GM21367 (cell line): ENCODE results near the gene ANKRD55.
"Not testable (repeated sequence)": the region's sequence is repeated elsewhere in the genome, so short reads cannot be mapped to it uniquely, and the experiment has no call there.

Experiments
- ATAC-seq: cut with Tn5 transposase; IDR thresholded peaks from one replicate; pipeline ENCODE4 v1.9.1; 2021; ENCODE audit not compliant: unreplicated experiment

ANKRD55 gene

DNA sequence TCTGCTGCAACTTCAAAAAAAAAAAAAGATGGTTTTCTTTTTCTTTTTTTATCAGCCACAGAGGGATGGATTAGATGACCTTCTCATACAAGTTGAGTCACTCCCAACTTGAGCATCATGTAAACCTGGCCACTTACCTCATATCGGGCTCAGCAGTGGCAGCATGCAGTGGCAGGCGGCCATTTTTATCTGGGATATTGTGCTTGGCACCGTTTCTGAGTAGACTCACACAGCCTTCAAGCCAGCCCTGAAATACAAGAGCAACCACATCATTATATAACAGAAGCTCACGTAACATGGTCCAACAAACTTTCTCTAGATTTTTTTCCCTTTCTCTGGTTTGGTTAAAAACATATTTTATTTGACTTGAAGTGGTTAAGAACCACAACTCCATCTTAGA is 62.6 kb downstream of the ANKRD55 start:
- ATAC-seq = no peak

DNA sequence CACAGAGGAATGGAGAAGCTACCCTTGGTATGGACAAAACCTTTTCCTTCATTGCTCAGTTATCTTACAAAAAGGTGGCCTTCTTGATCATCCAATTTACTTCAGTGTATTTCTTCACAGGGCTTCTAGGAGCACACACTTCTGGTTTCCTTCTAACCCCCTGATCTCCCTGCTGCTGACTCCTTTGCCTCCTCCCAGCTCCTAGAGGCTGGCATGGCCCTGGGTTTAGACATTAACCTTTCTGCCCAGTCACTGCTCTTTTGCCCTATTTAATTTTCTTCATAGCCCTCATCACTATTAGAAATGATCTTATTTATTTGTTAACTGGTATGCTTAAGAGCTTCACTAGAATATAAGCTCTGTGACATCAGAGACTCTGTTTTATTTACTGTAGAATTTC is 63.2 kb downstream of the ANKRD55 start:
- no peak for ATAC-seq

DNA sequence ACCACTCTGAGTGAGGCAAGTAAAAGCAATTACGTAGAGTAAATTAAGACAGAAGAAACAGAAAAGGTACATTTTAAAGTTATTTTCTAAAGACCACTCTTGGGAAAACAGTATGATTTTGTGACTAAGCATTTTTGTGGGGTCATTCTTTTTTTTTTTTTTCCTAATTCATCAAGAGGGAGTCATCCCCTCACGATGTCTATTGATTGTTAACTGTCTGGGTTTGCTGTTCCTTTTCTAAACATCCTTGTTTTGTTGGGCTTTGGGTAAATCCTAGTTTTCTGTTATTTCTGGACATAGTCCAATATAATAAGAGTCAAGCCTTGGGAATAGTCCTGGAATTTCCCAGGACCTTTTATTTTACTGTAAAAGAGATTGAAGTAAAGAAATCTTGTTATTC is 63.8 kb downstream of the ANKRD55 start:
- ATAC-seq = no peak

DNA sequence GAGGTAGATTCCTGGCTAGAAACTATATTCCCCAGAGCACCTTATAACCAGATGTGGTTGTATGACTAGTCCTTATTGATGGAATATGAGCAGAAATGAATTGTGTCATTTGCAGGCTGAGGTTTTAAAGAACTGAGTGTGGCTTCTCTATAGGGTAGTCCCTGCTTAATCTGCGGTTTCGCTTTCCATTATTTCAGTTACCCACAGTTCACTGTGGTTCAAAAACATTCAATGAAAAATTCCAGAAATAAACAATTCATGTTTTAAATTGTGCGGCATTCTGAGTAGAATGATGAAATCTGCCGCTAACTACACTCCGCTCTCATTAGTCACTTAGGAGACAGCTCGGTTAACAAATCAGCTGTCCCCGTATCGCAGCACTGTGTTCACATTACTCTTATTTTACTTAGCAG is 65.1 kb downstream of the ANKRD55 start:
- ATAC-seq = no peak

DNA sequence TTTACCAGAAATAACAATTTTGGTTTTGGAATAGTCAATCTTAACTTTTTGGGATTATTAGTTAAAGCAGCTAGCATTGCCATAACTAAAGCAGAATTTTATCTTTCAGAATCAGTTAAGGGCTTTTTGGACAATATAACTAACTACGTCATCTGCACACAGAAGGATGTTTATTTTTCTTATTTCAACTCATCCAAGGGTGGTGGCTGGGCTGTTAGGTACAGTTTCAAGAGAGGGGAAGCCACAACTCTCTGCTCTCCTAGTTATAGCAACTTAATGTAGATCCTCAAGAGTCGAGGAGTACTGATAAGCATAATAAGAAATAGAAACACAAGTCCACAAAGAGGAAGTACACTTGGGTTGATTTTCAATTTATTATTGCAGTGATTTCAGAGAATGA is 65.6 kb downstream of the ANKRD55 start:
- no peak for ATAC-seq

DNA sequence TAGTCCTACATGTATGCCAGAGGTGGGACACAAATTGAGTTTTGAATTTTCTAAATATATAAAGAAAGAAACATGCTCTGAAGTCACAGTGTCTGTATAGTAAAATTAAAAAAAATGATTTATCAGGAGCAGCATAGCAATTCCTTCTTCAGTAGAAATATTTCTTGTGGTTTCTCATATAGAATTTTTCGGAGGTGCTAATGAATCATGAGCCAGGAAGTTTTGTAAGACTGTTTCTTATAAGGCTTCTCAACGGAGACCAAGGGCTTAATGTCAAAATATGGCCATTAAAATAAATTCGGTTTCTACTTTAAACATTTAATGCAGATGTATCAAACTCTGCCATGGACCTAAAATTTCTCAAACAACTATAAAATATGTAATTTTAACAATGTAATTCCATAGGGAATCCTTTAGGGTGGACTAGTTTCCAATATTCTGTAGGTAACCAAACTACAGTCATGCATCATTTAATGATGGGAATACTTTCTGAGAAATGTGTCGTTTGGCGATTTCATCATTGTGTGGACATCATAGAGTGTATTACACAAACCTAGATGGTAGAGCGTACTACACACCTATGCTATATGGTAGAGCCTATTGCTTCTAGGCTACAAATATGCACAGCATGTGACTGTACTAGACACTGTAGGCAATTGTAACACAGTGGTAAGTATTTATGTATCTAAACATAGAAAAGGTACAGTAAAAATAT is 66.3 kb downstream of the ANKRD55 start:
- ATAC-seq = no peak

DNA sequence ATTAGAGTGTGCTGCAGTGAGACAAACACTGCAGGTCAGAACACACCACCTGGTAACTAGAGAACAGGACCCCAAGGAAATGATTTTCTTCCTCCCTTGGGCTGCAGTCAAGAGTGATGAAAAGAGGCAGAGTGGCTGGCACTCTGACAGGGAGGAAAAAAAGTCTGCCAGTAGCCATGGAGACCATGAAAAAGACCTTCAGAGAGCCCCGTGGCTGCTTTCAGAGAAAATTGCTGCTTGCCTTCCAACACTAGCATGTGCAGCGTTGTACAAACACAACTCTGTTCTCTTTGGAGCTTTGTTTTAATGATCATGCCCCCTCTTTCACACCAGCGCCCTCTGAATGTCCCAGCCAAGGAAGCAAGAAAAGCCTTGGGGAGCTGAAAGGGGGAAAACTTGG is 68.8 kb downstream of the ANKRD55 start:
- no peak for ATAC-seq

DNA sequence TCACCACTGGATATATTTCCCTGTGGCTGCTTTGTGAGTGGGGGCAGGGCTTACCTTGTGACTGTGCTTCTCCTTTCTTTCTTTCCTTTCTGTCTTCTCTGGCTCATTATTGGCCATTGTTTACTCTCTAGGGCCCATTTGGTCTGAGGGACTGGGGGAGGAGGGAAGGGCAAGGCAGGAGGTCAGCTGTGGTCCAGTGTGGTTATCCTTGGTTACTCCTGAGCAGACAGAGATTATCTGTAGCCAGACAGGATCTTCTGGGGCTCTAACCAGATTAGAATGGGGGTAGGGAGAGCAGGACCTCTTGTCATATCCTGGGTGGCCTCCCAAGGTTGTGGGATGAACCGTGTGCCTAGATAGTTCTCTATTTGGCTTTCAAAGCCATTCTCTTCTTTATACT is 71.2 kb downstream of the ANKRD55 start:
- ATAC-seq = no peak

DNA sequence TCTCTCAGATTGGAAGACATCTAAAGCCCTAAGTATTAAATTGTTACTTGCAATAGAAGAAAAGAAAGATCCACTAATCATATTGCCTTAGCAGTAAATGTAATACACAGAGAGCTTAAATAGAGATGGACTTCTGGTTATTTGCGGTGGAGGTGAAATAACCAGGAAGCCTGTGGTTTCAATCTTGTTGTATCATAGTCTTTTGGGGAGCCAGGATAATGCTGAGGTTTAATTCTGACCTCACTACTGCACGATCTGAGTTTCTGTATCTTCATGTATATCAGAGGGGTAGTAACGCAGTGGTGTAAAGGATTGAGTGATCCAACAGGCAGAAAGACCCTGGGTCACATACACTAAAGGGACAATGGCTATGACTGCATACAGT is 71.7 kb downstream of the ANKRD55 start:
- ATAC-seq = no peak

DNA sequence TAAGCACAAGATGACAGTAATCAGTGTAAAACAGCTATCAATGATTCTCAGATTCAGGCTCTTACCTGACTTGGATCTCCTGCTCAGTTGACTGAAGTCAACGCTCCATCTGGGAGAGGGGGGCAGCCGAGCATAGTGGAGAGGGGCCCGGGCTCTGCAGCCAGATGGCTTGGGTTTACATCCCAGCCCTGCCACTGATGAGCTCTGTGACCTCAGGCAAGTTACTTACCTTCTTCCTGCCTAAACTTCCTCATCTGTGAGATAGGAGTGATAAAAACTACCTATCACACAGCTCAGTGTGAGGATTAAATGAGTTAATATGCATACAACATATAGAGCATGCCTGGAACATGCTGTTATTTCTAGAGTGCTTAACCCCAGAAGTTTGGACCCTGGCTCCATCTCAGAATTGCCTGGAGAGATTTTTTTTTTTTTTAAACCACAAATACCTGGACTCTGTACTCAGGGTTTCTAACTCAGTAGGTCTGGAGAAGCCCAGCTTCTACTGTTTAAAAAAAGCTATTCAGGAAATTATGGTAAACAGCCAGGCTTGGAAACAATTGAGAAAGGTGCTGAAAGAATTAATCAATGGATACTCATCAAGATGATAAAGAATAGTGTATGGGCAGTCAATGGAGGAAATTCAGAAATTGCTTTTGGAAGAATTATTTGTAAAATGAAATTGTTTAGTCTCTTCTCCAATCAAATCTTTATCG is 72.2 kb downstream of the ANKRD55 start:
- ATAC-seq = no peak

DNA sequence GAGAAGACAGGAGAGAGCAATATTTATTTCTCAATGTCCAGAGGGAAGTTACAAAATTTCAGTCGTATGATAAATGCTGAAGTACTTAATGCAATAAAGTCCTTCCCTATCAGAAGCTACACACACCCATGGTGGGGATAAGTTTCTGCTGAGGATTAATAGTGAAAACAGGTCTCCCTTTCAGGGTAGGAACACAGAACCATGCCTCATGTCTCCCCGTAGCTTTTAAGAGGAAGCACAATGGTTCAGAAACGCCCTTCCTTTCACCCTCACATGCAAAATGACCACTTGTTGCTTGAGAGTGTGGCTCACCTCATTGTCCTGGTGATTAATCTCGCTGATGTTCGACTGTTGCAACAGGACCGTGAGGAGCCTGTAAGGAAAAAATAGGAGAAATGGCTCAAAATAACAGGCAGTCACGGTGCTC is 73.6 kb downstream of the ANKRD55 start:
- no peak for ATAC-seq

DNA sequence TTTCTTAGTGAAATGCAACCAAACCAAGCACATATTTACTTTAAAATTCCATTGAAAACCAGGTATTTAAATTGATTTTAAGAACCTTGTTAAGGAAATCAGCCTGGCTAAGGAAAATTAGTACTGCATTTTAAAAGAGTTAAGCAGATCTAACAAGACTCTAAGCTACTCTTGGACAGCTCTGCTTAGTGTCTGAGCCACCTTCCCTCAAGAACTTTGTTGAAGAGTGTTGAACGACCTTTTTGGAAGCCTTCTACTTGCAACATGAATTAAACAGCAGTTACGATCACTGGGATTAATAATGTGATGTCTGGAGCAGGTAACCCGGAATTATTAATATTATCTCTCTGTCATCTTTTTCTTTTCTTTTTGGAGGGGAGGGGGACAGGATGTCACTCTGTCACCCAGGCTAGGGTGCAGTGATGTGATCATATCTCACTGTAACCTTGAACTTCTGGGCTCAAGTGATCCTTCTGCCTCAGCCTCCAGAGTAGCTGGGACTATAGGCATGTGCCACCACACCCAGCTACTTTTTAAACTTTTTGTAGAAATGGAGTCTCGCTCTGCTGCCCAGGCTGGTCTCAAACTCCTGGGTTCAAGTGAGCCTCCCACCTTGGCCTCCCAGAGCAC is 74.7 kb downstream of the ANKRD55 start:
- ATAC-seq = no peak

DNA sequence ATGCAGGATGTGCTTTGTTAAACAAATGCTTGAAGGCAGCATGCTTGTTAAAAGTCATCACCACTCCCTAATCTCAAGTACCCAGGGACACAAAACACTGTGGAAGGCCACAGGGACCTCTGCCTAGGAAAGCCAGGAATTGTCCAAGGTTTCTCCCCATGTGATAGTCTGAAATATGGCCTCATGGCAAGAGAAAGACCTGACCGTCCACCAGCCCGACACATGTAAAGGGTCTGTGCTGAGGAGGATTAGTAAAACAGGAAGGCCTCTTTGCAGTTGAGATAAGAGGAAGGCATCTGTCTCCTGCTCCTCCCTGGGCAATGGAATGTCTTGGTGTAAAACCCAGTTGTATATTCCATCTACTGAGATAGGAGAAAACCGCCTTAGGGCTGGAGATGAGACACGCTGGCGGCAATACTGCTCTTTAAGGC is 75.9 kb downstream of the ANKRD55 start:
- not testable (repeated sequence) for ATAC-seq

DNA sequence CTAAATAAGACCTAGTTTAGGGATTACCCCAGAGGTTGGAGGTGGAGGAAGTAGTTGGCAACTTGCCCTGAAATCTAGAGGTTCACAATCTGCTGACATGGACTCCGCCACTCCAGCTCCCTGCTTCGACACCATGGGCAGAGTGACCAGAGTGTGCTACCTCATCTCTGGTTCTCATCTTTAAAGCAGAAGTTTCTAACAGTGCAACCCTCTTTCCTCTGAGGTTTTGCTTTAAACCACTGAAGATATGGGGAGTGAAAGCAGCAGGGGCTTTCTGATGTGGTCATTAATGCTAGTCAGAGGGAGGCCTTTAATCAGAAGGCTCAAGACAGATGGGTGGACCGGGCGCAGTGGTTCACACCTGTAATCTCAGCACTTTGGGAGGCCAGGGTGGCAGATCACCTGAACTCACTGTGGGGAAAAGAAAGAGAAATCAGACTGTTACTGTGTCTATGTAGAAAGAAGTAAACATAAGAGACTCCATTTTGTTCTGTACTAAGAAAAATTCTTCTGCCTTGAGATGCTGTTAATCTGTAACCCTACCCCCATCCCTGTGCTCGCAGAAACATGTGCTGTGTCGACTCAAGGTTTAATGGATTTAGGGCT is 76.4 kb downstream of the ANKRD55 start:
- ATAC-seq = peak; percentile 48

DNA sequence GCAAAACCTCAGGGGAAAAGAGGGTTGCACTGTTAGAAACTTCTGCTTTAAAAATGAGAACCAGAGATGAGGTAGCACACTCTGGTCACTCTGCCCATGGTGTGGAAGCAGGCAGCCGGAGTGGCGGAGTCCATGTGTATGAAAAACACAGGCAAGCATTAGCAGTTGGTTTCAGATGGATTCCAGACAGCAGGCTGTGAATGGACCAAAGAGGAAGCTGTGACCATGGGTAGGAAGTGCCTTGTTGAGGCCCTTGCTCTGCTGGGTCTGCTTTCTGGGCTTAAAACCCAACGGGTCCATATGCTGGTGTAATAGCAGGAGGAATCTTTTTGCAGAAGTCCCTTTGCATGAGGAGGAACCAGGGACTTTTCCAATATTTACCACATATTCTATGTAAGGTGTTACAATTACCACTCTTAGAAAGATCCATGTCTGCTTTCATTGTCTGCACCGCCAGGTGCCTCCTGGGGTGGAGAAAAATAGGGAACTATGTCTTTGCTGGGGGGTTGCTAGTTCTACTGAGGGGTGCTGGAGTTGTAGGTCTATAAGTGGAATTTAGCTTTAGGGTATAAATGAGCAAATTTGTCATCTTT is 77.0 kb downstream of the ANKRD55 start:
- no peak for ATAC-seq

DNA sequence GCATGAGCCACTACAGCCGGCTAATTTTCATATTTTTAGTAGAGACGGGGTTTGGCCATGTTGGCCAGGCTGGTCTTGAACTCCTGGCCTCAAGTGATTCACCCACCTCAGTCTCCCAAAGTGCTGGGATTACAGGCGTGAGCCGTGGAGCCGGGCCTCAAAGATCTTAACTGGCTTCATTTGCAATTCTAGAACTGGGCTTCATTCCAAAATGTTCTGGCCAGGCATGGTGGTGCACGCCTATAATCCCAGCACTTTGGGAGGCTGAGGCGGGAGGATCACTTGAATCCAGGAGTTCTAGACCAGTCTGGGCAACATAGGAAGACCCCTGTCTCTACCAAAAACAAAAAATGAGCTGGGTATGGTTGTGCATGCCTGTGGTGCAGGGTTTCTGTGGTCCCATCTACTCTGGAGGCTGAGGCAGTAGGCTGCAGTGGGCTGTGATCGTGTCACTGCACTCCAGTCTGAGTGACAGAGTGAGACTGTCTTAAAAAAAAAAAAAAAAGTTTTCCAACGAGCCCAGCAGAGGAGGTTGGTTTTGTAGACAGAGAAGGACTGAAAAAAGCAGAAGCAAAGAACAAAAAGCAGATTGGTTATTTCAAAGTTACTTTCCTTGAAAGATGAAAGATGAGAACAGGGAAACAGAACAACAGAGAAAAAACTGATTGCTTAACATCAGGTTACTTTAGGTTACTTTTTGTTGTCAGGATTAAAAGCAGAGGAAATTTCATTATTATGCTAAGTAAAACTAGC is 78.2 kb downstream of the ANKRD55 start:
- ATAC-seq = no peak

DNA sequence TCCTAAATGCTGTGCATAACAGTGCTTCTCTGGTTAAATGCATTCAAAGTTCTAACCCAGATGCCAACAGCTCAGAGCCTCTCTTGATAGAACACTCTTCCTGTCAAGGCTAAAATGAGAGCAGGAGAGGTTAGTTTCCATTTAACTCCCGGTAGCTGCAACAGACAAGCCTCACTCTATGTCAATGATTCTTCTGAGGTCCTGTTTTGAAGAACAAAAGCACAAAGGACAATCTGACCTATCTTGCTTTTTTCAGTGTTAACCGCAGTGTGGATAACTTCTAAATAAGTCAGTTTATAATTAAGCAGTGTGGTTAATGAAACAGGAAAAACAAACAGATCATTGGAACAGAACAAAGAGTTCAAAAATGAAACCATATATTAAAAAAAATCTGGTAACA is 80.7 kb downstream of the ANKRD55 start:
- no peak for ATAC-seq

DNA sequence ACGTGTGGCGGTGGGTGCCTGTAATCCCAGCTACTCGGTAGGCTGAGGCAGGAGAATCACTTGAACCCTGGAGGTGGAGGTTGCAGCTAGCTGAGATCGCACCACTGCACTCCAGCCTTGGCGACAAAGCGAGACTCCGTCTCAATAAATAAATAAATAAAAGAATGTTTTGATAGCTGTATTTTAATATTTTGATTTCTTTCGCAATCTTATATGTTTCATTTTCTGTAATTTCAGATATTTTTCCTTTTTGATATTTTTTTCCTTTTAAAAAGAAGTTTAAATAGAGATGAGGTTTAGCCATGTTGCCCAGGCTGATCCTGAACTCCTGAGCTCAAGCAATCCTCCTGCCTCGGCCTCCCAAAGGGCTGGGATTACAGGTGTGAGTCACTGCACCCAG is 82.4 kb downstream of the ANKRD55 start:
- ATAC-seq = not testable (repeated sequence)

DNA sequence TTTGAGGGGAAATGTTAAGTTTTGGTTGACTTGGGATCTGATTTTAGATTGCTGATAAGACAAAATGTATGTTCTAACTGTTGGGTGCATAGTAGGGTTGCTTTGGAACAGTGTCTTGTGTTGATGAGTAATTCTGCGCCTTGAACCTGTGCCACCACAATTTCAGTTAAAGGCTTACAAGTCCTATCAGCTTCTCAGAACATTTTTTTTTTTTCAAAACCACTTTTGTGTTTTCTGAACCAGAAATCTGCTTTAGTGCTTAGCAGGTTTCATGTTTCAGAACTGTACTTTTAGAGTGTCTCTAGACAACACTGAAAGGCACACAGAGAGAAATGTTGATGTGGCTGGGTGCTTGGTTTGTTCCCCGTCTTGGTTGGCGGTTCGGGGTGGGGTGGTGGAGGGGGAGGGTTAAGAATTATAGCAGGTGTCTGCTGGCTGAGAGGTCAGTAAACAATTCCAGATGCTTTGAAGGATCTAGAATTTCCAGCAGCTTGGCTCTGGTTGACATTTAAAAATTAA is 84.6 kb downstream of the ANKRD55 start:
- peak; percentile 93 for ATAC-seq

DNA sequence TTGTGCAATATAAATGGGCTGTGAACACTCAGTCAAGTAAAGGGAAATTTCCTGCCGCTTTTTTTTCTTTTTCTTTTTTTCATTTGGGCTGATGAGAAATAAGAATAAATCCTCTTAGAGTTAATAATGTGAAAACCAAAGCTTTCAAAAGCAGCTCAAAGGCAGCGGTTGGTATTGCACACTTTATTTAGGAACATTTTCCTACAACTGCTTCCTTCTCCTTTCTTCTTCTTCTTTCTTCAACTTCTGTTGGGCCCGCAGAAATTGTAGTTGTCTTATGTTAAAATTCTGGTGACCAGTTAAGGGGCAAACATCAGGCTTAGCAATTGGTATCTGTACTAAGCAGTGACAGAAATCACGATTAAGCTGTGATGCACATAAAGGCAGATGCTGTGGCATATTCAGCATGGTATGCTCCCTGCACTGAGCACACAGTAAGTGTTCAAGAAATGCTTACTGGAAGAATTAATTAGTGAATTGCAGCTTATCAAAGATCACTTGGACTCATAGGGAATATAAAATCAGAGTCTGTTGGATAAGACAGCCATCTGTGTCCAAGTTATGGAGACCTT is 85.4 kb downstream of the ANKRD55 start:
- ATAC-seq = no peak
